SU-DHL-6 (cell line): ENCODE results near the gene SDK1.

Experiments used
- CTCF ChIP-seq: fragments of 200-600 bp; sonication (generic); IDR thresholded peaks from one replicate; pipeline ENCODE4 v1.5.1; 2017; ENCODE audit warnings: antibody characterized with exemption, mild to moderate bottlenecking, low read length, moderate library complexity; ENCODE audit not compliant: insufficient read depth, poor library complexity, severe bottlenecking
- EZH2phosphoT487 ChIP-seq: fragments of 200-600 bp; sonication (generic), shearing (Covaris generic); conservative IDR thresholded peaks from 2 replicates; pipeline ENCODE4 v1.6.1; 2018; ENCODE audit warnings: mild to moderate bottlenecking, antibody characterized with exemption, low read length, moderate library complexity, mixed read lengths

- TF ChIP-seq CTCF: no peak
- TF ChIP-seq EZH2phosphoT487: no peak
Observed at GRCh38 chr7:4170997-4171786, 870.1 kb downstream of the SDK1 start.
